B cell (primary cell): Measurements from ENCODE around the gene SLC30A9. TPM values are rescaled to one million over a fixed set of nuclear protein-coding genes. Genes with fewer than 3 reads are reported as not detected.

Source experiments
- ATAC-seq: fragments of 200-7000 bp; cut with Tn5 transposase; one replicate; pipeline ENCODE4 v1.10.0; 2021; ENCODE audit warnings: low read depth, mild to moderate bottlenecking, moderate number of reproducible peaks, moderate library complexity
- CTCF ChIA-PET: fragments of 350-600 bp; sonication (Branson Sonifier 250); formaldehyde crosslinking; loops from one replicate; lab custom pipeline; 2021; ENCODE audit warnings: antibody characterized with exemption, inconsistent platforms; lab: Charles Lee
- POLR2A ChIA-PET: fragments of 350-600 bp; sonication (Branson Sonifier 250); formaldehyde crosslinking; loops from one replicate; lab custom pipeline; 2021; ENCODE audit warnings: antibody characterized with exemption; lab: Charles Lee
- DNase-seq: peaks from one replicate; pipeline ENCODE4 v3.0.0; 2013
- H2AFZ ChIP-seq: 2 replicates; pipeline ENCODE4 v1.6.1; 2012; ENCODE audit warnings: mild to moderate bottlenecking, low read depth, low read length; ENCODE audit not compliant: insufficient read depth, poor library complexity, severe bottlenecking
- H3K27ac ChIP-seq, 2 donors: 1 replicate in 1 of 2; 2 replicates in 1 of 2; pipeline ENCODE4 v1.5.1; 2012 to 2013; ENCODE audit warnings: low read length in 2 of 2, mild to moderate bottlenecking in 2 of 2, moderate library complexity in 1 of 2
- H3K27me3 ChIP-seq, 4 experiments: fragments of 200-600 bp in 1 of 4; sonication (generic) in 1 of 4; replicated peaks in 1 of 4; 1 replicate in 2 of 4; 2 replicates in 2 of 4; pipeline versions ENCODE4 v1.6.1 to v1.7.0; 2013 to 2016; ENCODE audit warnings: low read length in 3 of 4, mild to moderate bottlenecking in 2 of 4, mixed read lengths in 1 of 4, moderate library complexity in 1 of 4; ENCODE audit not compliant: insufficient read depth in 4 of 4, control insufficient read depth in 3 of 4; ENCODE audit errors: control extremely low read depth in 1 of 4
- H3K36me3 ChIP-seq, 2 experiments: replicated peaks in 1 of 2; 1 replicate in 1 of 2; 2 replicates in 1 of 2; pipeline versions ENCODE4 v1.6.1 to v1.7.1; 2013; ENCODE audit warnings: low read length in 1 of 2; ENCODE audit not compliant: insufficient read depth in 2 of 2, control insufficient read depth in 1 of 2; ENCODE audit errors: control extremely low read depth in 1 of 2, extremely low read depth in 1 of 2
- H3K4me1 ChIP-seq, 2 donors: fragments of 200-600 bp in 1 of 2; sonication (generic) in 1 of 2; 1 replicate in 1 of 2; 2 replicates in 1 of 2; pipeline versions ENCODE4 v1.5.1 to v1.6.1; 2013 to 2017; ENCODE audit warnings: low read length in 2 of 2; ENCODE audit not compliant: control insufficient read depth in 2 of 2, insufficient read depth in 2 of 2
- H3K4me2 ChIP-seq: replicated peaks from 2 replicates; pipeline ENCODE3; 2012; ENCODE audit warnings: mild to moderate bottlenecking, low read depth, low read length; ENCODE audit not compliant: poor library complexity, severe bottlenecking
- H3K4me3 ChIP-seq, 5 experiments: fragments of 200-600 bp in 1 of 5; sonication (generic) in 1 of 5; 1 replicate in 3 of 5; 2 replicates in 2 of 5; pipeline versions ENCODE4 v1.5.1 to v1.7.0; 2011 to 2016; ENCODE audit warnings: low read length in 4 of 5, mild to moderate bottlenecking in 4 of 5, low read depth in 2 of 5, control low read depth in 1 of 5, moderate library complexity in 1 of 5; ENCODE audit not compliant: insufficient read depth in 1 of 5; ENCODE audit errors: control extremely low read depth in 1 of 5, extremely low read depth in 1 of 5
- H3K79me2 ChIP-seq: fragments of 200-600 bp; sonication (generic); one replicate; pipeline ENCODE4 v1.6.0; 2016; ENCODE audit warnings: low read length; ENCODE audit not compliant: control insufficient read depth, insufficient read depth
- H3K9ac ChIP-seq: fragments of 200-600 bp; sonication (generic); 2 replicates; pipeline ENCODE4 v1.6.1; 2017; ENCODE audit warnings: mild to moderate bottlenecking, low read length, moderate library complexity
- H3K9me3 ChIP-seq, 3 donors: one replicate each; pipeline versions ENCODE4 v1.6.1 to v1.7.1; 2013; ENCODE audit warnings: low read length in 2 of 3; ENCODE audit not compliant: control insufficient read depth in 2 of 3, insufficient read depth in 1 of 3; ENCODE audit errors: control extremely low read depth in 1 of 3
- H4K20me1 ChIP-seq: 2 replicates; pipeline ENCODE4 v1.6.0; 2012; ENCODE audit warnings: mild to moderate bottlenecking, low read length; ENCODE audit not compliant: insufficient read depth, control insufficient read depth, poor library complexity, severe bottlenecking
- H3K27ac Mint-ChIP-seq: one replicate; pipeline ENCODE4 v1.8.0; 2021; ENCODE audit warnings: mixed read lengths
- H3K27me3 Mint-ChIP-seq: one replicate; pipeline ENCODE4 v1.8.0; 2021; ENCODE audit warnings: mixed read lengths
- H3K4me1 Mint-ChIP-seq: one replicate; pipeline ENCODE4 v1.8.0; 2021; ENCODE audit warnings: mixed read lengths
- H3K4me3 Mint-ChIP-seq: one replicate; pipeline ENCODE4 v1.8.0; 2021; ENCODE audit warnings: mixed read lengths
- H3K9me3 Mint-ChIP-seq: one replicate; pipeline ENCODE4 v1.8.0; 2022; ENCODE audit warnings: mixed read lengths; ENCODE audit not compliant: insufficient read depth
- EZH2 ChIP-seq: IDR thresholded peaks from 2 replicates; pipeline ENCODE4 v1.6.1; 2012; ENCODE audit warnings: borderline replicate concordance, low read depth, mild to moderate bottlenecking, moderate library complexity, low read length; ENCODE audit not compliant: insufficient read depth, poor library complexity, severe bottlenecking
- WGBS: methylation state at CpG from one replicate; pipeline ENCODE4 v1.1.5; 2013; ENCODE audit warnings: missing lambda C conversion rate; ENCODE audit not compliant: insufficient coverage; 5-methylcytosine and 5-hydroxymethylcytosine counted together
- intact Hi-C: fragments of 100-400 bp; cut with micrococcal nuclease; formaldehyde crosslinking; loops from one replicate; pipeline ENCODE4 v1.10.0; 2022
- polyA plus RNA-seq: library from polyadenylated mRNA; depleted of rRNA; stranded (reverse); fragments of >200 nt; gene quantifications from 2 replicates; pipeline ENCODE4 v1.2.3, GENCODE V29; 2012
- total RNA-seq, 2 donors: library from RNA; stranded (reverse); fragments of 120-200 nt in 1 of 2; gene quantifications; 1 replicate in 1 of 2; 2 replicates in 1 of 2; pipeline versions ENCODE4 v1.2.3 to v1.2.4, GENCODE V29; 2013 to 2022
- TF ChIP-seq, protein P1 (sequence below): fragments of 200-600 bp; IDR thresholded peaks from one replicate; pipeline ENCODE4 v1.8.0; 2022; ENCODE audit warnings: antibody characterized with exemption, mild to moderate bottlenecking

Gene SLC30A9
- total and polyA plus RNA-seq, 2 donors (not counting 1 experiment from before 2014, with no cell fraction given): 9.9 to 37.0 TPM

DNA sequence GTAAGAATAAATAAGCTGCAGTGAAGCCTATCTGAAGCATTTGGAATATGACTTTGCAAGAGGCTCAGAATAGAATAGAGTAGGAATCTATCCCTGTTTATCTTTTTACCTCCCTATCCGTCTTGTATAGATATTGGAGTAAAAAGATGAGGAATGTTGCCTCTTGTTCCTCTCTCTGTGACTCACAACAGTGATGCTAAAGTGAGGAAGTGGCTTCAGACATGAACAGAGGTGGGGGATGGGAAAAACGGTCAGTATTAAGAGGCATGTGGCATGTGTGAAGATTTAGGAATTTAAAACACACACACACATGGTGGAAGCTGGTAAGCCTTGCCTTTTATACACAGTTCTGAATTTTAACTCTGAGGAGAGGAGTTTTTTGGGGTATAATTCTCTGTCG, 12.6 kb upstream of the SLC30A9 start:
- ATAC-seq: no peak
- 100% methylated on average over 1 of the region's 3 CpGs for WGBS
- Histone ChIP-seq H3K4me3 (no peak overlapping the region), H3K79me2 (no peaks in the 10 kb centered on the region), H3K9me3 (no peaks in the 10 kb centered on the region), H3K9ac (no peak overlapping the region), H3K27me3 (no peaks in the 10 kb centered on the region), H2AFZ (no peak overlapping the region), H3K27ac (no peak overlapping the region), H3K4me1 (no peaks in the 10 kb centered on the region), H4K20me1 (no peaks in the 10 kb centered on the region), H3K36me3 (no peaks in the 10 kb centered on the region), H3K4me2 (no peak overlapping the region)
- Mint-ChIP-seq H3K4me1 (no peaks in the 10 kb centered on the region), H3K27ac (no peak overlapping the region), H3K27me3 (peaks cover 4% of the 10 kb centered on the region), H3K4me3 (no peak overlapping the region), H3K9me3 (no peaks in the 10 kb centered on the region)
- no peak for DNase-seq
- POLR2A ChIA-PET: no interaction called here
- CTCF ChIA-PET: interaction anchor here (0.7 to 1.4 kb wide), 2 partner anchors 9 to 20 kb away, joined by 3 to 4 read pairs; no protein-coding TSS in a partner anchor
- intact Hi-C loops: no loop called here
- TF ChIP-seq, protein P1, sequence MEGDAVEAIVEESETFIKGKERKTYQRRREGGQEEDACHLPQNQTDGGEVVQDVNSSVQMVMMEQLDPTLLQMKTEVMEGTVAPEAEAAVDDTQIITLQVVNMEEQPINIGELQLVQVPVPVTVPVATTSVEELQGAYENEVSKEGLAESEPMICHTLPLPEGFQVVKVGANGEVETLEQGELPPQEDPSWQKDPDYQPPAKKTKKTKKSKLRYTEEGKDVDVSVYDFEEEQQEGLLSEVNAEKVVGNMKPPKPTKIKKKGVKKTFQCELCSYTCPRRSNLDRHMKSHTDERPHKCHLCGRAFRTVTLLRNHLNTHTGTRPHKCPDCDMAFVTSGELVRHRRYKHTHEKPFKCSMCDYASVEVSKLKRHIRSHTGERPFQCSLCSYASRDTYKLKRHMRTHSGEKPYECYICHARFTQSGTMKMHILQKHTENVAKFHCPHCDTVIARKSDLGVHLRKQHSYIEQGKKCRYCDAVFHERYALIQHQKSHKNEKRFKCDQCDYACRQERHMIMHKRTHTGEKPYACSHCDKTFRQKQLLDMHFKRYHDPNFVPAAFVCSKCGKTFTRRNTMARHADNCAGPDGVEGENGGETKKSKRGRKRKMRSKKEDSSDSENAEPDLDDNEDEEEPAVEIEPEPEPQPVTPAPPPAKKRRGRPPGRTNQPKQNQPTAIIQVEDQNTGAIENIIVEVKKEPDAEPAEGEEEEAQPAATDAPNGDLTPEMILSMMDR: no peak
- no peak for TF ChIP-seq EZH2

DNA sequence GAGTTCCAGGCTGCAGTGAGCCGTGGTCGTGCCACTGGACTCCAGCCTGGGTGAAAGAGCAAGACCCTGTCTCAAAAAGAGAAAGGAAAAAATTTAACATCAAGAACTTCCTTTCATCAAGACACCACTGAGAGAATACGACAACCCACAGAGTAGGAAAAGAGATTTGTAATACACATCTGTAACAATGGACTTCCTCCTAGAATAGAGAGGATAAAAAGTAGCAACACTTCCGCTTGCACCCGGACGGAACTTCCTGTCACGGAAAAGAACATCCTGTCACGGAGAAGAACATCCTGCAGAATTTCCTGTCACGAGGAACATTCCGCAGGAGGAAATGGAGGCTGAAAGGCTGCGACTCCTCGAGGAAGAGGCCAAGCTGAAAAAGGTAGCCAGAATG, 8.9 kb upstream of the SLC30A9 start, which contains the start of gene DCAF4L1:
Gene DCAF4L1, plus strand, starts transcription at position 301 of the 400 bp plus-strand sequence. Its CDS starts 37 bp downstream, at position 338.
- no peak within 1 kb of the TSS for H3K27ac Mint-ChIP-seq
- ATAC-seq: no peak

More for the DNA sequence above, 8.9 kb upstream of the SLC30A9 start, which contains the start of gene DCAF4L1:
- Histone ChIP-seq H4K20me1 (no peaks in the 10 kb centered on the region), H3K9me3 (no peaks in the 10 kb centered on the region), H2AFZ (no peak within 1 kb of the TSS), H3K79me2 (no peaks in the 10 kb centered on the region), H3K27ac (no peak within 1 kb of the TSS), H3K36me3 (no peaks in the 10 kb centered on the region), H3K27me3 (no peaks in the 10 kb centered on the region), H3K4me3 (no peak within 1 kb of the TSS), H3K4me1 (no peaks in the 10 kb centered on the region), H3K9ac (no peak within 1 kb of the TSS), H3K4me2 (no peak within 1 kb of the TSS)
- 100% methylated on average over 11 of the region's 12 CpGs for WGBS
- intact Hi-C loops: no loop called here
- H3K9me3 Mint-ChIP-seq: no peaks in the 10 kb centered on the region
- CTCF ChIA-PET: no interaction called here
- peaks cover 4% of the 10 kb centered on the region for H3K27me3 Mint-ChIP-seq
- H3K4me3 Mint-ChIP-seq: no peak within 1 kb of the TSS
- DNase-seq: no peak
- TF ChIP-seq, protein P1: no peak
- no peak for TF ChIP-seq EZH2
- no peaks in the 10 kb centered on the region for H3K4me1 Mint-ChIP-seq
- POLR2A ChIA-PET: no interaction called here
